LNCAP (cell line): ENCODE measurements around the gene LIMA1.

Experiments used
- CTCF ChIP-seq: fragments of 450-650 bp; IDR thresholded peaks from 2 replicates; pipeline ENCODE4 v1.5.1; 2017; ENCODE audit warnings: mild to moderate bottlenecking

Gene LIMA1

GRCh38 chr12:50222275-50222783 is 61.0 kb downstream of the LIMA1 start:
- no peak for TF ChIP-seq CTCF

GRCh38 chr12:50221228-50222008 is 61.9 kb downstream of the LIMA1 start:
- TF ChIP-seq CTCF: no peak

GRCh38 chr12:50220363-50220995 is 62.8 kb downstream of the LIMA1 start:
- no peak for TF ChIP-seq CTCF

GRCh38 chr12:50219544-50219943 is 63.8 kb downstream of the LIMA1 start:
- TF ChIP-seq CTCF: no peak

- no peak for TF ChIP-seq CTCF
These were observed 64.9 kb downstream of the LIMA1 start for GRCh38 chr12:50218386-50218785.

- TF ChIP-seq CTCF: no peak
These were observed 66.1 kb downstream of the LIMA1 start for GRCh38 chr12:50217202-50217601.

GRCh38 chr12:50215033-50215432 is 68.3 kb downstream of the LIMA1 start:
- no peak for TF ChIP-seq CTCF
